Measurements from ENCODE around the gene LONP1.

Gene LONP1

DNA sequence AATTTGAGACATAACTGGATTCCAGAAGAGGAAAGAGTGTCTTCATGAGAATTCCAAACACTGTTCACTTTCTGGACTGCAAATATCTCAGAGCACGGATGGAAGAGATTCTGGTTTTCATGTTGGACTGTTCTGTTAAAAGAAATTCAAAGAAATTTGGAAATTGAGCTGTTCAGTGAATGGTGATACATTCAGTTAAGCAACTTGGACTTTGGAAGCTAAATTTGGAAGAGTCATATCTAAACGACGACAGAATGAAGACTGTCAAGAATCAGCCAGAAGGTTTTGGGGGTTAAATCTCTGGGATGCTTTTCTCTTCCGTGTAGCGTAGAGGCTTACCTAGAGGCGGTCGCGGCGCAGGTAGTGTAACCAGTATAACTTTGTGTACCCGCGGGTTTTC, 71.5 kb downstream of the LONP1 start:
- DNase-seq (ENCODE audit: low read depth) = no peak

DNA sequence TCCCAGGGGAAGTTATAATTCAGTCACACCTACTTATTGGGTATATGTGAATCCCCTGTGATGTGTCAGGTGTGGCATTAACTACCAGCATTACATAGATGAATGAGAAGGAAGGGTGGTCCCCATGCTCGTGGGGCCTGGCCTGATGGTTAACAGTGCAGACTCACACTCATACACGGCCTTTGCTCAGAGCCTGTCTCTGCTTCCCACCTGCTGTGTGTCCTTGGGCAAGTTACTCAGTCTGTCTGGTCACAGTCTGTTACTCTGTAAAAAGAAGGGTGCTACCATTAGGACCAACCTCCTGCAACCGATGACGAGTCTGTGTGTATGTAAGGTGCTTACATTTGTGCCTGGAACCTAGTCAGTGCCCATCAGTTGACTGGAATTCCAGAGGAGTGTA, 73.2 kb downstream of the LONP1 start:
- DNase-seq (ENCODE audit: low read depth) = no peak

DNA sequence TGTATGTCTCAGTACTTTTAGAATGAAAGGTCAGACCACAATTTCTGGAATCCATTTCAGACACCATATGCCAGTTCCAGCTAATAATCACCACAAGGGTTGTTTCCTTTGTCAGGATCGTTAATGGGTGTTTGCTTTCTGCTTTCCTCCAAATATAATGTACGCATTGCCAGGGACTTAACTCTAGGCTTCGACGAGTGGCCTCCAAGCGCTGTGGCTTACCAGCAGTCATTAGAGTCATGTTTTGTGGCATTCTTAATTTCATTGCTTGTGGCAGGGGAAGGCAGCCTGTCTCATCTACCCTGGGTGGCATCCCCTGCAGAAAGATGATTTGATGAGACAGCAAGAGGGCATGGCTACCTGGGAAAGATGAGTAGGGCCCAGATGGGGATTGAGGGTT, 74.5 kb downstream of the LONP1 start:
- DNase-seq (ENCODE audit: low read depth) = no peak

DNA sequence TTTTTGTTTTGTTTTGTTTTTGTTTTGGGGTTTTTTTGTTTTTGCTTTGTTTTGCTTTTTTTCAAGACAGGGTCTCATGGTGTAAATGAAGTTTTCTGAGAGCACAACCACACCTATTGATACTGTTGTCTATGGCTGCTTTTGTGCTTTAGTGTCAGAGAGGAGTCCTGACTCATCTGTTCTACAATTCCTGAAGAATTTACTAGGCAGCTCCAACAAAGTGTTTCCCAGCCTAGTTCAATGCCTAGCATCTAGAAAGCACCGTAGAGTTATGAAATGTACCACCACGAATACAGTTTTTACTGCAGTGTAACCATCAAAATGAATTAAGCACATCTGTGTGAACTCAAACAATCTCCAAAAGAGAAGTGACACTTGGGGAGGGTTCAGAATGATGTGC, 75.9 kb downstream of the LONP1 start:
- no peak for DNase-seq (ENCODE audit: low read depth)

DNA sequence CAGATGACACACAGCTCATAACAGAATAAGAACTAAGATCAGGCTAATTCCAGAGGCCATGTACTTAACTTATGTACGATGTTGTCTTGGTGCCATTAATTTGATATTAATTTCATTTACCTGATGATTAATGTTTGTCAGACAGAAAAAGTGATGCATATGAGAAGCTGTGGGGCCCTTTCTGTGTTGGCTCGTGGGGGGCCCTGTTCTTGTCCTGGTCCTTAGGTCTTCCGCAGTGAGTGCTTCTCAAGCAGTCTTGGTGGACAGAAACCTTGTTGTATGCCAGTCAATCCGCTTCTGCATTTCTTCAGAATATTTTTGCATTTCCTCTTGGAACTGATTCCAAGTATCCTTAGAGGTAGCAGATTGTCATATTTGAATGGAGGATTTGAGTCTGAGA, 76.9 kb downstream of the LONP1 start:
- DNase-seq (ENCODE audit: low read depth) = no peak

DNA sequence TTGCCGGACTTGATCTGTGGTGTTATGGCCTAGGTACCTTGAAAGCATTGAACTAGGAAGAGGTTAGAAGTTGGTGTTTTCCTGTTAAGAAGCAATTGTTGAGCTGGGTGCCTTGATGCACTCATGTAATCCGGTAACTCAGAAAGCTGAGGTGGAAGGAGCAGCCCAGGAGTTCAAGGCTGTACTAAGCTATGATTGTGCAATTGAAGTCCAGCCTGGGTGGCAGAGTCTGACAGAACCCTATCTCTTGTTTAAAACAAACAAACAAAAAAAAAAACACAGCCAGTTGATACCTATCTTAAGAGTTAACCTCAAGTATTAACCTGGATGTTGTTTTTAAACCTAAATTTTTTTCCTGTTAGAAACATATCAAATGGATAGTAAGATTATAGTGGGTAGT, 77.7 kb downstream of the LONP1 start:
- DNase-seq (ENCODE audit: low read depth) = no peak

All from CMK (cell line).